Mononuclear cell (primary cell): Measurements from ENCODE around the gene CHST11. TPM values are rescaled to one million over a fixed set of nuclear protein-coding genes. Genes with fewer than 3 reads are reported as not detected.

Experiments used
- H3K27me3 ChIP-seq: 2 replicates; pipeline ENCODE4 v1.6.0; 2011; ENCODE audit warnings: low read length, control low read depth; ENCODE audit not compliant: insufficient read depth
- H3K4me1 ChIP-seq: 2 replicates; pipeline ENCODE4 v1.5.1; 2011; ENCODE audit warnings: mild to moderate bottlenecking, low read length, control low read depth; ENCODE audit not compliant: insufficient read depth
- H3K4me3 ChIP-seq: 2 replicates; pipeline ENCODE4 v1.5.1; 2011; ENCODE audit warnings: mild to moderate bottlenecking, low read length, moderate library complexity
- H3K9me3 ChIP-seq: 2 replicates; pipeline ENCODE4 v1.5.1; 2011; ENCODE audit warnings: low read depth, mild to moderate bottlenecking, control low read depth, low read length
- total RNA-seq: library from RNA; depleted of rRNA; stranded (reverse); fragments of >200 nt; gene quantifications from one replicate; pipeline ENCODE4 v1.2.3, GENCODE V29; 2012

The CHST11 gene
- total RNA-seq, 1 donor = 83.7 TPM

DNA sequence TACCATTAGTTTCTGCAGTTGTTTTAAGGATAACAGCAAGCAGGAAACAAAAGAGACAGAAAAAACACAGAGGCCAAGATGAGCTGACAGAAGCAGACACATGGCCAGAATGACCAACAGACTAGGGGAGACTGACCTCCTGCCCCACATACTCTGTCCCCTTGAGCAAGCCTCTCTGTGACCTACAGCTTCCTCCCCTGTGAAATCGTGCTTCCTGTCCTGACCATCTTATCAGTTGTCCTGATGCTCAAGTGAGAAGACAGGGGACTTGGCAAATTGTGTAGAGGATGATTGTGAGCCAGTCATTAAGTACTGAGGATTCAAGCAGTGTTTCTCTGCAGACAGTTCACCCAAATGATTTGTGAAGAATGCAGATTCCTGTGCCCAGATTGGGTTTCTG, 272.3 kb downstream of the CHST11 start:
- Histone ChIP-seq H3K27me3 (no peaks in the 10 kb centered on the region), H3K4me3 (no peak overlapping the region), H3K4me1 (peaks cover 44% of the 10 kb centered on the region), H3K9me3 (no peaks in the 10 kb centered on the region)

DNA sequence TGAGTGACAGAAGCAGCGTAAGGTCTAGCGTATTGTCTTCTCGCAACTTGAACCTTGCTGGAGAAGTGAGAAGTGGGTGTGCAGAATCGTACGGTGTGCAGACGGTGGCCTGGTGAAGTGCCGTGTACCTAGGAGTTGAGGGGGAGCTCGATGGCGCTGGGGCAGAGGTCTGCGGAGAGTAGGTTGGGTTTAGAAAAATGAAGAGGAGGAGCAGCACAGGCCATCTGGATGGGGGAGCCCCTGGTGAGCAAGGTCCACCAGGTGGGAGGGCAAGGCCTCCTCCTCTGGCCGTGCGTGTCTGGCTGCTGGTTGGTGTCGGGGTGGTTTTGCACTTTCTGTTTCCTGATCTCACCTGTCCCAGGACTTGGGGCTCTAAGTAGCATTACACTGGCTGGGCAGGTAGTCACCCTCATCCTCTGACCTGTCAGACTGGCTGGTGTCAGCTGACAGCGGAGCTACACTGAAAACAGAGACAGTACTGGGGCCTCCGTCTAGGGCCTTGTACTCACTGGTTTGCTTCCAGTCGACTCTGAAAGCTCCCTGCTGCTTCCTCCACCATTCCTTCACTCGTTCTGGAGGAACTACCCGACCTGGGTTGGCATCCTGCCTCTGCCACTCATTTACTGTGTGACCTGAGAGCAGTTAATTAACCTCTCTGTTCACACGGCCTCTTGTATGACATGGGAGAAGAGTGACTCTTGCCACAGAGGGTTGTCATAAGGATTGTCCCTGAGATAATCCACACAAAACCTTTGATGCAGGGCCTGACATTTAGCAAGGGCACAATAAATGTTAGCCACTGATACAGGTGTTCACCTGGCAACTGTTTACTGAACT, 273.1 kb downstream of the CHST11 start:
- Histone ChIP-seq H3K9me3 (no peaks in the 10 kb centered on the region), H3K4me1 (peaks cover 52% of the 10 kb centered on the region), H3K4me3 (no peak overlapping the region), H3K27me3 (no peaks in the 10 kb centered on the region)

DNA sequence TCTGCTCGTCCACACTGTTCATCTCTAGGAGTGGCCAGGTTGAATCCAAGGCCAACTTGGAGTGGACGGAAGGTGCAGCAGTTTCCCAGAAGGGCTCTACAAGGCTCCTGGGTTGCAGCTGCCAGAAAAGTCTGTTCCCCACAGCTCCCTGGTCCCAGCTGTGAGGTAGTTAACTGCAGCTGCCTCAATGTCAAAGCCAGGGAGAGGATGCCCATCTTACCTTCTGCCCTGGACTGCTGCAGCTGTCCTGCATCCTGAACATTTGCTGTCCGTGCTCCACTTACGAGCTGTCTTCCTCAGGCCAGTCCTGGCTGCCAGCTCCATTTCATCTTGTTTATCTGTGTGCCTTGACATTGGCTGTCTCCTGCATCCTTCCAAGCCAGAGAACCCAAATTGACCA, 274.0 kb downstream of the CHST11 start:
- Histone ChIP-seq H3K4me3 (no peak overlapping the region), H3K4me1 (peaks cover 61% of the 10 kb centered on the region), H3K27me3 (no peaks in the 10 kb centered on the region), H3K9me3 (no peaks in the 10 kb centered on the region)

DNA sequence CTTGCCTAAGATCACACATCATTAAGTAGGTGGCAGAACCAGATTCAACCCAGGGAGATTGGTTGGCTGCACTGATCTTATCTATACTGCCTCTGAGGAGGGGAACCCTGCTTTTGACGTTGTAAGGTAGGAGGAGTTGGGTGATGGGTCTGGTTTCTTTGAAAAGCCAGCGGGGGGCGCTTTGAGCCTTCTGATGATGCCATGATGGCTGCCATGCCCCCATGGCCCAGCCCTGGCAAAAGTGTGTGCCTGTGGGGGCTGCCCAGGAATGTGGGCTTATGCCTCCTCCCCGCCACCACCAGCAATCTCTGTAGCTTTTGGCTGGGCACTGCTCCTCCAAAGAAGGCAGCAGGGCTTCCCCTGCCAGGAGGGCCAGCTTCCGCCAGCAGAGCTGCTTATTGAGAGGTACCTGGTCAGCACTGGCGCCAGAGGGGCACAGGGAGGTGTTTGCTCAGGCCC, 277.0 kb downstream of the CHST11 start:
- H3K9me3 ChIP-seq = no peaks in the 10 kb centered on the region
- H3K4me1 ChIP-seq = peaks cover 69% of the 10 kb centered on the region
- H3K27me3 ChIP-seq = no peaks in the 10 kb centered on the region
- no peak overlapping the region for H3K4me3 ChIP-seq

DNA sequence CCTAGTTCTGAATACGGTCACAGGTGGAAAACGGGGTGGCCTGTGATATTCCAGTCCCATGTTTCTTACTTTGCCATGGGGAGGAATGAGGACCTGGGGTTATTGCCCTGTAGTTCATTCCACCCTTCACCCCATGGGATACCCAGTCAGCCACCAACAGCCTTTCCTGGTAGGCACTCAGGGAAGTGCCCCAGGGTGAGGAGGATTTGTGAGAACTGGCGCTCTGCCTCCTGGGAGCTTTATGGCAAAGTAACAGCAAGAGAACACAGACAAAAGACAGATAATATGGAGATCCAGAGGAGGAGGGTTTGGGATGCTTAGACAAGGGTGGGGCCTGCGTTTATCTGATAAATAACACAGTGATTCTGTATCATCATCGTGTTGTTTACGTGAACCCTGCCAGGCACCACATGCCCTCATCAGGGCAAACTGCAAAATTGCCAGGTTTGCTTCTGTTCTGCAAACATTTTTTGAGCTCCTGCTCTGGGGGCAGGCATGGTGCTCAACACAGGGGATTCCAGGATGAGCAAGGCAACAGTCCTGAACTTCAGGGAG, 277.9 kb downstream of the CHST11 start:
- Histone ChIP-seq H3K9me3 (no peaks in the 10 kb centered on the region), H3K27me3 (no peaks in the 10 kb centered on the region), H3K4me1 (peaks cover 69% of the 10 kb centered on the region), H3K4me3 (no peak overlapping the region)

DNA sequence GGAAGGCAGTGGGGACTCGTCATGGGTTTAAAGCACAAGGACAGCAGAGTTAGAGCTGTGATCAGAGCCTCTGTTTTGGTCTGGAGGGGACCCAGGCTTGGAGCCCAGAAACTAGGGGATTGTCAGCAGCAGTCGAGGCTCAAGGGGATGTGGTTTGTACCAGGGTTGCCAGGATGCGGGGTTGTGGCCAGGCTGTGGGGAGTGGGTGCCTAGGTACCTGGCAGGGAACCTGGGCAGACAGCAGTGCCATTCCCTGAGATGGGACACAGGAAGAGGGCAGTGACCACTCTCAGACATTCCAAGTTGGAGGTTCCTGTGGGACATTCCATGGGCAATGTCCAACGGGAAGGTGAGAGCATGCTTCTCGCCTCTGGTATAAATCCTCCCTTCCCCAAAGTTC, 279.1 kb downstream of the CHST11 start:
- Histone ChIP-seq H3K9me3 (no peaks in the 10 kb centered on the region), H3K4me3 (no peak overlapping the region), H3K4me1 (peaks cover 81% of the 10 kb centered on the region), H3K27me3 (no peaks in the 10 kb centered on the region)

DNA sequence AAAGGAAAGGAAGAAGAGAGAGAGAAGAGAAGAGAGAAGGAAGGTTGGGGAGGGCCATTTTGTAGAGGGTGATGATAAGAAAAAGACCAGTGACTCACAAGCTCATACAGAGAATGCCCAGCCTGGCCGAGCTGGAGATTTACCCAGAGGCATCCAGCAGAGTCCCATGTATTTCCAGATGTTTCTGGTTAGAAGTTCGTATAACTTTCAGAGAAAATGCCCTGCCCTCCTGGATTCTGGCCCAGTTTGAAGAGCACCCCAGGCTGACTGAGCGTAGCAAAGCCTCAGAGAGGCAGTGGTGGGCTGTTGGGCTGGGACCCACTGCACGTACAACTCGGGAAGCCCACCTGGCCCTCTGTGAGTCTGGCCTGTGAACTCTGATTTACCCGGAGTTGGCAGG, 279.6 kb downstream of the CHST11 start:
- Histone ChIP-seq H3K27me3 (no peaks in the 10 kb centered on the region), H3K9me3 (no peaks in the 10 kb centered on the region), H3K4me1 (peaks cover 86% of the 10 kb centered on the region), H3K4me3 (no peak overlapping the region)

DNA sequence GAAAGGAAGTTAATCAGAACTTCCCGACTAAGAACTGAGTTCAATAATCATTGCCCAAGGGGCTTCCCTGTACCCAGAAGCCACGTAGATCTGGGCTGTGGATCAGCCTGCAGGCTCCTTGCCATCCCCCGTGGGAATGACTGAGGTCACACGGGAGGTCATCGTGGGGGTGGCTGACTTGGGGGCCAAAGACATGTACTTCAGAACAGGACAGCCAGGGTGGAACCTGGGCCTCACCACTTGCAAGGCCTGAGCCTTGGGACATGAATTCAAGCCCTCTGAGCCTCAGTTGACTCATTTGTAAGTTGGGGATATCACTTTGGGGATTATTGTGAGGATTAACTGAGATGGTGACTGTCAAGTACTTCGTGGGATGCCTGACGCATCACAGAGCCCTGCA, 280.4 kb downstream of the CHST11 start:
- Histone ChIP-seq H3K9me3 (no peaks in the 10 kb centered on the region), H3K4me3 (no peak overlapping the region), H3K27me3 (no peaks in the 10 kb centered on the region)

DNA sequence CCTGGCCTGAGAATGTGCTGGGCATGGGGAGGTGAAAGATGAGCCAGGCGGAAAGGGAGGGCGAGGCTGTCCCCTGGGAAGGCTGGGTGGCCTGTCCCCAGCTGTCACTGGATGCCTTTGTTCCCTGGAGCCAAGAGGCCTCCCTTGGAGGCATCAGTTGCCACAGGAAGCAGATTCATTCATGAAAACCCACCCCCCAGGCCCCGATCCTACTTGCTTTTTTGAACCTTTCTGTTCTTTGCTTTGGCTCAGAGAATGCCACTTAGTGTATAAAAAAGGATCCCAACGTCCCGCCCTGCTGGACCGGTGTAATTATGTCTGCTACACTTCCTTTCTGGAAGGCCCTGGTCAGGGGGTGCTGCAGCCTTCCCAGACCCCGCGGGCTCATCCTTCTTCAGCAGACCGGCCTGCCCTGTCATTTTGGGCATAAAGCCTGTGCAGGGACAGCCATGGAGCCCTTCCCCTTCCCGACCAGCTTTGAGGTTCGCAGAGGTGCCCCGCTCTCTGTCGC, 281.1 kb downstream of the CHST11 start:
- H3K4me3 ChIP-seq = no peak overlapping the region
- H3K27me3 ChIP-seq = no peaks in the 10 kb centered on the region
- no peaks in the 10 kb centered on the region for H3K9me3 ChIP-seq
- peaks cover 98% of the 10 kb centered on the region for H3K4me1 ChIP-seq

More for the DNA sequence above, 280.4 kb downstream of the CHST11 start:
- peaks cover 94% of the 10 kb centered on the region for H3K4me1 ChIP-seq

DNA sequence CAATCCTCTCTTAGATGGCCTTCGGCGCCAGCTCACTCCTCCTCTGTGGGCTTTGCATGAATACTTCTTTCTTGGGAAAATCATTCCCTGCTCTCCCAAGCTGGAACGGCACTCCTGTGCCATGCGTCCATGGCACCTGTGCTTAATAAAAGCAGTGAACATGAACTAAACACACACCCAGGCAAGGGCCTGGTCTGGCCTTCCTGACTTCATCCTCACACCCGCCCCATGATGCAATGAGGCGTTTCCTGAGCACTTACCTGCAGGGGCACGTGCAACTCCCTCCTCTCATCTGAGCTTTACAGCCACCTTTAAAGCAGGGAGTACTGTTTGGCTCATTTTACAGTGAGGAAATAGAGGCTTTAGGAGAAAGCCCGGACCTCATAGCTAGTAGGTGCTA, 281.6 kb downstream of the CHST11 start:
- no peaks in the 10 kb centered on the region for H3K9me3 ChIP-seq
- no peaks in the 10 kb centered on the region for H3K27me3 ChIP-seq
- H3K4me1 ChIP-seq = peaks cover 95% of the 10 kb centered on the region
- no peak overlapping the region for H3K4me3 ChIP-seq

DNA sequence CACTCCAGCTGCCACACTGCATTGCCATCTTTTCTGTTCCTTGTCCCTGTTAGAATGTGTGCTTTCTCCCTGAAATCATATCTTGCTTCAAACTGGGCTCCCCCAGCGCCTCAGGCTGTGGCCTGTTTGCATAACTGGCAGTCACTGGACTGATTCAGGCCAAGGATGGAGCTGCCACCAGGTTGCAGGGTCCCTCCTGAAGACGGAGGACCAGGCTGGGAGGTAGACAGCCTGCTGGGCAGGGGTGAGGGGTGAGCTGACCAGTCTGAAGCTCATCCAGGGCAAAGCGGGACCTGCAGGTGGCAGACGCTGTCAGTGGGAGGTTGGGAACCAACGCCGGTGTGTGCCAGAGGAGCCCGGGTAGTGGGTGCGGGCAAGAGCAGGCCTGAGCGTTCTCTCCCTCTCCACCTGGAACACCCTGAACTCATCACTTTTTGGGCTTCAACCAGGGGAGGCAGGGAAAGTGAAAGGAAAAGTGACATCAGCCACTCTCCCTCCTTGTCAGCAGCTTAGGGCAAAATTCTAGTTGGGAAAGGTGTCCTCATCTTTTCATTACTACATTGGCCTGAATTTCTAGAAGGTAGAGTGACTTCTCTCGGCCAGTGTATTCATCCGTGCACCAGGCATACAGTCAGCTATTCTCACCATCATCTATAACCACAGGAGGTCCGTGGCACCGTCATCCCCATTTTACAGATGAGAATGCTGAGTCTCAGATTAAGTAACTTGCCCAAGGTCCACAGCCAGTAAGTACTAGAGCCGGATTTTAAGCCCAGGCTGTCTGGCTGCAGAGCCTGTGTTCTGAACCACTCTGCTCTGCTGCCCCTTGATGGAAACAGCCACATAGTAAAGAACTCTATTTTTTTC, 282.3 kb downstream of the CHST11 start:
- Histone ChIP-seq H3K4me1 (peaks cover 89% of the 10 kb centered on the region), H3K4me3 (no peak overlapping the region), H3K9me3 (no peaks in the 10 kb centered on the region), H3K27me3 (no peaks in the 10 kb centered on the region)

DNA sequence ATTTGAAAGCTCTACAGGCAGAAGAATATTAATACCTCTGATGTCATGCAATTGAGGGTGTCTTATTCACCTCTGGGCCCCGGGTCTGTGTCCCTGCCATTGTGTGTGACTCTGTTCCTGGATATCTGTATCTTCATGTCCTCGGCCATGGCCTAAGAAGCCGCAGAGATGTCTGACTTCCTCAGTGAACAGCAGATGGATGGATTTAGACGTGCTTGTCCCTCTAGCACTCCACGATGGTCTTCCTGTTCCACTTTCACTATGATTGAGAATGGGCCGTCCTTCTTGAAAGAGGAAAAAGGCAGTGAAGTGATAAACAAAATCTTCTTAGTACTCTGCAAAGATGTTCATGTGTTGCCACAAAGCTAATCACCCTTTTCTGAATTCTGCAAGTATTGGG, 283.9 kb downstream of the CHST11 start:
- no peaks in the 10 kb centered on the region for H3K27me3 ChIP-seq
- H3K4me3 ChIP-seq = no peak overlapping the region
- H3K4me1 ChIP-seq = peaks cover 72% of the 10 kb centered on the region
- H3K9me3 ChIP-seq = no peaks in the 10 kb centered on the region

DNA sequence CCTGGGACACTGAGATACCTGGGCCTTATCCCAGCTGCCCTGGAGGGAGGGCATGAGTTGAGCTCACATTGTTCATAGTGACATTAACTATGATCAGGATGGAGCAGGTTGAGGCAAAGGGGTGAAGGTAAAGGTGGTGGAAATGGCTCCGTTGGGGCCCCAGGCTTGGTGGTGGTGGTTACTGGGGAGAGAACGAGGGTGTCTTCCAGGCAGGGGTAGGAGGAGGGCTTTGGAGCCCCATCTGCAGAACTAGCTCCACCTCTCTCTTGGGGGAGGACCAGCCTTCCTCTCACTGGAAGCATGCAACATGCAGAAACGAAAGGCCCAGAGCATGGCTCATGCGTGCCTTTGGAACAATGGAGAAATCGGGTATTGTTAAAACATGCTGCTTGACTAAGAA, 284.3 kb downstream of the CHST11 start:
- H3K9me3 ChIP-seq = no peaks in the 10 kb centered on the region
- no peak overlapping the region for H3K4me3 ChIP-seq
- H3K27me3 ChIP-seq = no peaks in the 10 kb centered on the region
- peaks cover 72% of the 10 kb centered on the region for H3K4me1 ChIP-seq

DNA sequence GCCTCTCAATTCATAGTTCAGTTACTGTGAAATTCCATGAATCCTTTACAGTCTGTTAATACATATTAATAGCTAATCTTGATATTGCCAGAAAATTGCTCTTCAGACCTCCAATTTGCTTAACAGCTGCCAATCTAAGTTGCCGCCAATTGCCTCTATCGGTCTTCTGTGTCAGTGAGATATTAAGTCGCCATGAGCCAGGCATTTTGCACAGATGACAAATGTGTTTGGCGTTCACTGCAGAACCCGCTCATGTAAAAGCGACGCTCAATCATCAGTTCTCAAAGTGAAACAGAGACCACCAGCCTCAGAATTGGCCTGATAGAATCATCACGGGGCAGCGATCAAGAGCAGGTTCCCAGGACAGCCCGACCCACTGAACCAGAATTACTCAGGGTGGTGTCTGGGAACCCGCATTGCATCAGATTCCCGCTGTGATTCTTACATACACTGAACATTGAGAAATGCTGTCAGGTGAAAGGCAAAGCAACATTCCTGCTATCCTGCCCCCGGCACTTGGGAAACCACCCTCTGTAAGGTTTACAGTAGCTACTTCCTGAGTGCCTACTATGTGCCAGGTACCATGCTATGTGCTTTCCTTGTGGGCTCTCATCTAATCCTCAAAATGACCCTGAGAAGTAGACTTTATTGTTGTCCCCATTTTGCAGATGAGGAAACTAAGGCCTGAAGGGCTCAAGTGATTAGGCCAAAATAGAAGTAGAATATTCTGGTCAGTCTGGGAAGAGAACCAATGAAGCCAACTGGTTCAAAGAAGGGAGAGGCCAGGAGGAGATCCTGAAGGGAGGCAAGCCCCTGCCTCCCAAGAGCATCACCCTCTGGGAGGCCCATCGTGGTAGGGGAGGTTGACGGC, 285.0 kb downstream of the CHST11 start:
- Histone ChIP-seq H3K4me1 (peaks cover 73% of the 10 kb centered on the region), H3K27me3 (no peaks in the 10 kb centered on the region), H3K4me3 (no peak overlapping the region), H3K9me3 (no peaks in the 10 kb centered on the region)
